IgD-negative memory B cell (primary cell): ENCODE data around the gene ANO8. TPM values are rescaled to one million over a fixed set of nuclear protein-coding genes. Genes with fewer than 3 reads are reported as not detected.
"Not testable (repeated sequence)": the region's sequence is repeated elsewhere in the genome, so short reads cannot be mapped to it uniquely, and the experiment has no call there.

Experiments
- H3K27ac Mint-ChIP-seq, 3 donors: one replicate each; pipeline ENCODE4 v1.8.0; 2020 to 2022; ENCODE audit warnings: mild to moderate bottlenecking in 3 of 3, mixed read lengths in 3 of 3, moderate library complexity in 1 of 3
- H3K27me3 Mint-ChIP-seq: one replicate; pipeline ENCODE4 v1.8.0; 2021; ENCODE audit warnings: mixed read lengths
- H3K36me3 Mint-ChIP-seq: one replicate; pipeline ENCODE4 v1.8.0; 2020; ENCODE audit warnings: mild to moderate bottlenecking, mixed read lengths
- H3K4me1 Mint-ChIP-seq, 3 donors: one replicate each; pipeline ENCODE4 v1.8.0; 2020 to 2022; ENCODE audit warnings: mixed read lengths in 3 of 3, mild to moderate bottlenecking in 1 of 3
- H3K4me3 Mint-ChIP-seq, 4 donors: one replicate each; pipeline ENCODE4 v1.8.0; 2020 to 2022; ENCODE audit warnings: mild to moderate bottlenecking in 4 of 4, mixed read lengths in 4 of 4, moderate library complexity in 3 of 4
- H3K9me3 Mint-ChIP-seq, 3 donors: one replicate each; pipeline ENCODE4 v1.8.0; 2020 to 2021; ENCODE audit warnings: mixed read lengths in 3 of 3, mild to moderate bottlenecking in 1 of 3
- polyA plus RNA-seq: library from polyadenylated mRNA; unstranded; fragments of 300-500 nt; fragmentation: Illumina TruSeq; gene quantifications from one replicate; pipeline ENCODE4 v1.2.3, GENCODE V29; 2021

ANO8 gene
- polyA plus RNA-seq, 1 donor from 2014 or later, result not detected

GRCh38 chr19:17296976-17297375 is 37.7 kb downstream of the ANO8 start:
- H3K36me3 Mint-ChIP-seq, result no peaks in the 10 kb centered on the region
- H3K27ac Mint-ChIP-seq, result no peak overlapping the region
- no peak overlapping the region for H3K4me3 Mint-ChIP-seq
- H3K4me1 Mint-ChIP-seq, result peaks cover under 1 to 4% (median 1%) of the 10 kb centered on the region in 3 donors
- no peaks in the 10 kb centered on the region for H3K9me3 Mint-ChIP-seq
- H3K27me3 Mint-ChIP-seq, result no peaks in the 10 kb centered on the region

- Mint-ChIP-seq H3K27me3 (no peaks in the 10 kb centered on the region), H3K9me3 (no peaks in the 10 kb centered on the region), H3K4me3 (no peak overlapping the region), H3K4me1 (peaks cover 0 to 3% (median 0%) of the 10 kb centered on the region in 3 donors), H3K27ac (no peak overlapping the region), H3K36me3 (no peaks in the 10 kb centered on the region)
These were observed 38.4 kb downstream of the ANO8 start for GRCh38 chr19:17296273-17296672.

GRCh38 chr19:17295551-17295950 is 39.1 kb downstream of the ANO8 start:
- not testable (repeated sequence) for H3K4me1 Mint-ChIP-seq

GRCh38 chr19:17294051-17294891 is 40.4 kb downstream of the ANO8 start:
- no peaks in the 10 kb centered on the region for H3K27me3 Mint-ChIP-seq
- peak overlapping the region in 1 of 4 donors; percentile 12 for H3K4me3 Mint-ChIP-seq
- no peaks in the 10 kb centered on the region for H3K36me3 Mint-ChIP-seq
- H3K27ac Mint-ChIP-seq, result peak overlapping the region in 1 of 3 donors; percentile 23
- H3K9me3 Mint-ChIP-seq, result no peaks in the 10 kb centered on the region
- H3K4me1 Mint-ChIP-seq, result peaks cover 0 to 3% (median 0%) of the 10 kb centered on the region in 3 donors

More at GRCh38 chr19:17295551-17295950, 39.1 kb downstream of the ANO8 start:
- H3K27ac Mint-ChIP-seq, H3K27me3 Mint-ChIP-seq, H3K9me3 Mint-ChIP-seq, H3K4me3 Mint-ChIP-seq, H3K36me3 Mint-ChIP-seq: not testable (repeated sequence)

GRCh38 chr19:17293605-17294004 is 41.0 kb downstream of the ANO8 start:
- Mint-ChIP-seq H3K27me3 (no peaks in the 10 kb centered on the region), H3K27ac (no peak overlapping the region), H3K9me3 (no peaks in the 10 kb centered on the region), H3K36me3 (no peaks in the 10 kb centered on the region), H3K4me3 (no peak overlapping the region), H3K4me1 (peaks cover 0 to 3% (median 0%) of the 10 kb centered on the region in 3 donors)

- H3K27me3 Mint-ChIP-seq, result no peaks in the 10 kb centered on the region
- H3K36me3 Mint-ChIP-seq, result no peaks in the 10 kb centered on the region
- peak overlapping the region; percentile 73 to 95 (median 90) for H3K4me3 Mint-ChIP-seq
- peaks cover 0 to 3% (median 0%) of the 10 kb centered on the region in 3 donors for H3K4me1 Mint-ChIP-seq
- peak overlapping the region in 2 of 3 donors; percentile 3 to 39 for H3K27ac Mint-ChIP-seq
- H3K9me3 Mint-ChIP-seq, result no peaks in the 10 kb centered on the region
These were observed 42.2 kb downstream of the ANO8 start for GRCh38 chr19:17292301-17293074.

GRCh38 chr19:17289489-17289888 is 45.2 kb downstream of the ANO8 start:
- Mint-ChIP-seq H3K36me3 (no peaks in the 10 kb centered on the region), H3K27ac (no peak overlapping the region), H3K9me3 (no peaks in the 10 kb centered on the region), H3K27me3 (no peaks in the 10 kb centered on the region), H3K4me3 (no peak overlapping the region), H3K4me1 (peaks cover 0 to 3% (median 0%) of the 10 kb centered on the region in 3 donors)

GRCh38 chr19:17286752-17287151 is 47.9 kb downstream of the ANO8 start:
- no peaks in the 10 kb centered on the region for H3K9me3 Mint-ChIP-seq
- H3K4me3 Mint-ChIP-seq, result peak overlapping the region in 1 of 4 donors; percentile 8
- peaks cover 0 to 2% (median 0%) of the 10 kb centered on the region in 3 donors for H3K4me1 Mint-ChIP-seq
- no peak overlapping the region for H3K27ac Mint-ChIP-seq
- H3K27me3 Mint-ChIP-seq, result no peaks in the 10 kb centered on the region
- H3K36me3 Mint-ChIP-seq, result no peaks in the 10 kb centered on the region

GRCh38 chr19:17286263-17286662 is 48.4 kb downstream of the ANO8 start:
- peaks cover 0 to 4% (median 0%) of the 10 kb centered on the region in 3 donors for H3K4me1 Mint-ChIP-seq
- peak overlapping the region in 1 of 4 donors; percentile 8 for H3K4me3 Mint-ChIP-seq
- H3K27ac Mint-ChIP-seq, result no peak overlapping the region
- H3K9me3 Mint-ChIP-seq, result no peaks in the 10 kb centered on the region
- H3K27me3 Mint-ChIP-seq, result no peaks in the 10 kb centered on the region
- no peaks in the 10 kb centered on the region for H3K36me3 Mint-ChIP-seq

GRCh38 chr19:17285415-17286135 is 49.1 kb downstream of the ANO8 start:
- H3K27me3 Mint-ChIP-seq, result no peaks in the 10 kb centered on the region
- peak overlapping the region in 1 of 3 donors; percentile 71 for H3K27ac Mint-ChIP-seq
- H3K9me3 Mint-ChIP-seq, result no peaks in the 10 kb centered on the region
- no peak overlapping the region for H3K4me3 Mint-ChIP-seq
- H3K36me3 Mint-ChIP-seq, result no peaks in the 10 kb centered on the region
- H3K4me1 Mint-ChIP-seq, result peaks cover 0 to 4% (median 0%) of the 10 kb centered on the region in 3 donors

- Mint-ChIP-seq H3K27me3 (no peaks in the 10 kb centered on the region), H3K27ac (no peak overlapping the region), H3K4me3 (peak overlapping the region in 3 of 4 donors; percentile 21 to 90 (median 70)), H3K4me1 (peaks cover 0 to 4% (median 0%) of the 10 kb centered on the region in 3 donors), H3K9me3 (no peaks in the 10 kb centered on the region), H3K36me3 (no peaks in the 10 kb centered on the region)
These were observed 51.1 kb downstream of the ANO8 start for GRCh38 chr19:17283504-17283996.

GRCh38 chr19:17282488-17283125 is 52.0 kb downstream of the ANO8 start:
- Mint-ChIP-seq H3K36me3 (no peaks in the 10 kb centered on the region), H3K9me3 (no peaks in the 10 kb centered on the region), H3K27me3 (no peaks in the 10 kb centered on the region), H3K4me3 (peak overlapping the region; percentile 83 to 93 (median 90)), H3K27ac (peak overlapping the region in 1 of 3 donors; percentile 90), H3K4me1 (peaks cover 0 to 4% (median 0%) of the 10 kb centered on the region in 3 donors)

GRCh38 chr19:17281391-17282304 is 53.0 kb downstream of the ANO8 start, which contains the start of gene ANKLE1:
TSS of gene ANKLE1 (plus strand) at chr19:17281901. CDS start at chr19:17281921, 20 bp downstream.
- Mint-ChIP-seq H3K36me3 (no peaks in the 10 kb centered on the region), H3K9me3 (no peaks in the 10 kb centered on the region)

More at GRCh38 chr19:17281391-17282304, 53.0 kb downstream of the ANO8 start, which contains the start of gene ANKLE1:
- H3K4me1 Mint-ChIP-seq, result peaks cover 0 to 4% (median 0%) of the 10 kb centered on the region in 3 donors
- peak within 1 kb of the TSS in 2 of 3 donors; percentile 53 to 90 for H3K27ac Mint-ChIP-seq
- H3K27me3 Mint-ChIP-seq, result no peaks in the 10 kb centered on the region
- H3K4me3 Mint-ChIP-seq, result peak within 1 kb of the TSS; percentile 83 to 93 (median 90)
